VCaP (cell line): ENCODE data around the gene COL5A1.

Source experiments
- H3K27ac ChIP-seq: fragments of 450-650 bp; 2 replicates; pipeline ENCODE4 v1.5.1; 2017
- CTCF ChIP-seq: fragments of 450-650 bp; conservative IDR thresholded peaks from 2 replicates; pipeline ENCODE4 v1.5.1; 2017; ENCODE audit warnings: mild to moderate bottlenecking, moderate library complexity

COL5A1 gene

GRCh38 chr9:134887686-134888602 lies 246.3 kb downstream of the COL5A1 start:
- no peak overlapping the region for H3K27ac ChIP-seq
- TF ChIP-seq CTCF: no peak

GRCh38 chr9:134888603-134889190 lies 247.1 kb downstream of the COL5A1 start:
- H3K27ac ChIP-seq: no peak overlapping the region
- no peak for TF ChIP-seq CTCF

- H3K27ac ChIP-seq: no peak overlapping the region
- no peak for TF ChIP-seq CTCF
Measured at GRCh38 chr9:134889386-134890154, 248.0 kb downstream of the COL5A1 start.

- H3K27ac ChIP-seq: no peak overlapping the region
- TF ChIP-seq CTCF: no peak
Measured at GRCh38 chr9:134890155-134890495, 248.5 kb downstream of the COL5A1 start.

GRCh38 chr9:134891053-134891452 lies 249.4 kb downstream of the COL5A1 start:
- no peak for TF ChIP-seq CTCF

GRCh38 chr9:134891713-134892112 lies 250.1 kb downstream of the COL5A1 start:
- H3K27ac ChIP-seq: no peak overlapping the region
- TF ChIP-seq CTCF: no peak

More at GRCh38 chr9:134891053-134891452, 249.4 kb downstream of the COL5A1 start:
- no peak overlapping the region for H3K27ac ChIP-seq

- TF ChIP-seq CTCF: no peak
- no peak overlapping the region for H3K27ac ChIP-seq
Measured at GRCh38 chr9:134892221-134892620, 250.6 kb downstream of the COL5A1 start.
